Right renal cortex interstitium (tissue), 3 donors: ENCODE data around the gene HEATR3. TPM values are rescaled to one million over a fixed set of nuclear protein-coding genes. Genes with fewer than 3 reads are reported as not detected.

ENCODE experiments used
- DNase-seq, 3 donors: peaks; one replicate each; pipeline ENCODE4 v3.0.0-alpha.2; 2013; ENCODE audit warnings: low read depth in 3 of 3, low spot score in 2 of 3
- polyA plus RNA-seq, 3 donors: library from polyadenylated mRNA; unstranded; fragments of 120-200 nt; gene quantifications; one replicate each; pipeline ENCODE4 v1.2.1, GENCODE V29; 2013; ENCODE audit not compliant: insufficient read length in 3 of 3

HEATR3 gene, protein sequence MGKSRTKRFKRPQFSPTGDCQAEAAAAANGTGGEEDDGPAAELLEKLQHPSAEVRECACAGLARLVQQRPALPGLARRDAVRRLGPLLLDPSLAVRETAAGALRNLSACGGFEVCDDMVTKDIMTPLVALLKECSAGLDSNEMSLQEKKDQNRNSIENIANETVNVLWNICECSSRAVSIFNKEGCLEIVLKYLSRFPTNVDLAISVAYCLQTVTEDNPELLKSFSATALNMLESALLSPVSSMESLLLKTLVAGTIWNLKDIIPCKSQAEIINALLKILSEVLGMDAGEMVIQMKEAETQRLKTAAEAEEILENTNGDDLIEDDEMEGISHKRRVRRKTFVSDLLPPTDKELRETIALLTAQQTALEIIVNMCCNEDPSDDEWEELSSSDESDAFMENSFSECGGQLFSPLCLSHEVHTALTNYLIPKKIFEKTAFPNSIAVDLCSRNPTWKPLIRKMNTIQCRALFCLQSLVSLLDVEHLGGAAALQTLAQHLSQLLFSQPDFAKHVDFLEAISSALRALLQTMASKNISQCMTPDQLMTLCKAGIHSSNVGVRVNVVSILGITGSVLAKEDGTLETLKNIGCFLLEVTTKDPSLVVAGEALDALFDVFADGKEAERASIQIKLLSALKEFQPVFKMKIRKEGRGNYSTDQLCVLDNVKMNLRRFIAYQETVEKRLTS
- polyA plus RNA-seq: 10 to 100 TPM; 19.4 to 21.4 (median 19.6) TPM

DNA sequence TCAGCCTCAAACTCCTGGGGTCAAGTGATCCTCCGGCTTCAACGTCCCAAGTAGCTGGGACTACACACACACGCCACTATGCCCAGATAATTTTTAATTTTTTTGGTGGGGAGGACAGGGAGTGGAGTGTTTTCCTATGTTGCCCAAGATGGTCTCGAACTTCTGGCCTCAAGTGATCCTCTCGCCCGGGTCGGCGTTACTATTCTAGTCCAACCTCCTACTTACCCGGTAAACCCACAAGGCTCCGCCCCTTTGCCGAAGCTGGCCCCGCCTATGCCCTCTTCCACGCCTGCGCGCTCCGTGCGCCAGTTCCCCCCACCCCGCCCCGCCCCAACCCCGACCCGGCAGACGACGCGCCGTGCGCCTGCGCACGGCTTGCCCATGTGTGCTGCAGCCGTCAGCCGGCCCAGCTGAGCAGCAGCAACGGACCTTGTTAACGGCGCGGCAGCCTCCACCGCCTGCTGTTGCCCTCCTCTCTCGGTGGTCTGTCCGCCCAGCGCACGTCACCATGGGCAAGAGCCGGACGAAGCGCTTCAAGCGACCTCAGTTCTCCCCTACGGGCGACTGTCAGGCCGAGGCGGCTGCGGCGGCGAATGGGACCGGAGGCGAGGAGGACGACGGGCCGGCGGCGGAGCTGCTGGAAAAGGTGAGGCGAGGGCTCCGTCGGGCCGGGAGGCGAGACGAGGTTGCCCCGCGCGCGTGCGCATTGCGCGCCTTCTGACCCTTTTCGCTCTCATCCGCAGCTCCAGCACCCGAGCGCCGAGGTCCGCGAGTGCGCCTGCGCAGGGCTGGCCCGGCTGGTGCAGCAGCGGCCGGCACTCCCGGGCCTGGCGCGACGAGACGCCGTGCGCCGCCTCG lies at the start of gene HEATR3:
HEATR3 (plus strand) TSS at position 347 of the 858 bp plus-strand sequence; CDS start at position 509, 162 bp downstream.
- peak; percentile 78 to 82 (median 78) for DNase-seq

DNA sequence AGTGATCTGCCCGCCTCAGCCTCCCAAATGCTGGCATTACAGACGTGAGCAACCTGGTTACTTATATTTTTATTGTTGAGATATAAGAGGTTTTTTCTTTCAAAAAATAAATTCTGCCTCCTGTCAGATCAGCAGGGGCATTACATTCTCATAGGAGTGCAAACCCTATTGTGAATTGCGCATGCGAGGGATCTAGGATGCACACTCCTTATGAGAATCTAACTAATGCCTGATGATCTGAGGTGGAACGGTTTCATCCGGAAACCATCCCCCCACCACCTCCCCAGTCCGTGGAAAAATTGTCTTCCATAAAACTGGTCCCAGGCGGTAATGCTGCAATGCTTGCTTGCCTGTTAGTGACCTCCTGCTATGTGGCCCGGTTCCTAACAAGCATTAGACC lies 48.2 kb upstream of the HEATR3 start:
- DNase-seq: no peak

GRCh38 chr16:50021544-50021943 lies 44.2 kb upstream of the HEATR3 start:
- DNase-seq: no peak

- no peak for DNase-seq
These were observed 42.1 kb upstream of the HEATR3 start for GRCh38 chr16:50023641-50024040.

- no peak for DNase-seq
These were observed 41.6 kb upstream of the HEATR3 start for GRCh38 chr16:50024207-50024606.

- DNase-seq: peak; percentile 95 to 98 (median 96)
These were observed 40.9 kb upstream of the HEATR3 start, which contains the start of gene CNEP1R1 for GRCh38 chr16:50024684-50025536. Gene CNEP1R1, plus strand, starts transcription at chr16:50025225. Its CDS starts 91 bp downstream, at chr16:50025316.

- peak in 1 of 3 donors; percentile 29 for DNase-seq
These were observed 40.2 kb upstream of the HEATR3 start for GRCh38 chr16:50025537-50025931.

DNA sequence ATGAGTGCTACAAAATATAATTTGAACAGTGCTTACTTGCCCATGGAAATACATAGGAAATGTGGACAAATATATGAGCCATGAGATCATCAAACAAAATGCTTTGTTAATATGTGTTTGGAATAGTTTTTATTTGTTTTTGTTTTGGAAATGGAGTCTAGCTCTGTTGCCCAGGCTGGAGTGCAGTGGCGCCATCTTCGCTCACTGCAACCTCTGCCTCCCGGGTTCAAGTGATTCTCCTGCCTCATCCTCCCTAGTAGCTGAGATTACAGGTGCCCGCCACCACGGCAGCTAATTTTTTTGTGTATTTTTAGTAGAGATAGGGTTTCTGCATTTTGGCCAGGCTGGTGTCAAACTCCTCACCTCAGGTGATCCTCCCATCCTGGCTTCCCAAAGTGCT lies 37.9 kb upstream of the HEATR3 start:
- no peak for DNase-seq

- no peak for DNase-seq
These were observed 30.2 kb upstream of the HEATR3 start for GRCh38 chr16:50035468-50035992.

DNA sequence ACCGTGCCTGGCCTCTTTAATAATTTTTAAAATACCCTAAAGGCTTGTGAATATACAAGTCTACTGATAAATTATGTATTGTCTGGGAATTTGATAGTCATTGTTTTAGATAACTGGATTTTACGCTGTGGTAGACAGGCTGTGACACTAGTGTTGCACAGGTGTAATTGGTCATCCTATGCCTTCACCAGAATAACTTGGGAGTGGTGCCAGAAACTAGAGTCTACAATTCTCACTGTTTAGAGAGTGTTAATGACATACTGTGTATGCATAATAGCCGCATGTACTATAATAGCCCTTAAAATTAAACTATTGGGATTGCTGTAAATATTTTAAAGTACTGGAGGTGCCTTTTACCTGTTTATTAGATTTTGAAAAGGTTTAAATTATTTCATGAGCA lies 29.3 kb upstream of the HEATR3 start:
- no peak for DNase-seq

- no peak for DNase-seq
These were observed 28.0 kb upstream of the HEATR3 start for GRCh38 chr16:50037662-50038220.

- DNase-seq: no peak
These were observed 27.5 kb upstream of the HEATR3 start for GRCh38 chr16:50038286-50038685.

- DNase-seq: no peak
These were observed 26.8 kb upstream of the HEATR3 start for GRCh38 chr16:50038756-50039529.

DNA sequence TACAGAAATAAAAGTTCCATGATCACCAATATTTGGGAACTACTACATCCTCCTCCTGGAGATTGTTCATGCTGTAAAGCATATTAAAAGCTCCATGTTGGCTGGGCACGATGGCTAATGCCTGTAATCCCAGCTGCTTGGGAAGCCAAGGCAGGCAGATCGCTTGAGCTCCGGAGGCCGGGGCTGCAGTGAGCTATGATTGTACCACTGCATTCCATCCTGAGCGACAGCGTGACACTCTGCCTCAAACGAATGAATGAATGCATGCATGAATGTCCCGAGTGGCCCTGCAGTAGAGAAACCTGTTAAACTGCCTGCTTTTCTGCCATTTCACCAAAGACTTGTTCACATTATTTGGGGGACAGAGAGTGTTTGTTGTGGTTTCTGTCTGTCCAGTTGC lies 25.8 kb upstream of the HEATR3 start:
- DNase-seq: no peak

GRCh38 chr16:50040710-50041109 lies 25.1 kb upstream of the HEATR3 start:
- no peak for DNase-seq

GRCh38 chr16:50043358-50043757 lies 22.4 kb upstream of the HEATR3 start:
- DNase-seq: no peak

- DNase-seq: no peak
These were observed 20.4 kb upstream of the HEATR3 start for GRCh38 chr16:50045412-50045811.

- no peak for DNase-seq
These were observed 18.9 kb upstream of the HEATR3 start for GRCh38 chr16:50046853-50047252.

- DNase-seq: no peak
These were observed 17.9 kb upstream of the HEATR3 start for GRCh38 chr16:50047864-50048263.
